H9 (cell line): ENCODE results near the gene METRNL. TPM values are rescaled to one million over a fixed set of nuclear protein-coding genes. Genes with fewer than 3 reads are reported as not detected.

Experiments
- DNase-seq: peaks from one replicate; pipeline ENCODE4 v3.0.0-alpha.2; 2017
- H2AFZ ChIP-seq: one replicate; pipeline ENCODE4 v1.6.1; 2013; ENCODE audit warnings: mild to moderate bottlenecking, low read length, control low read depth, moderate library complexity
- H2AK5ac ChIP-seq: 2 replicates; pipeline ENCODE4 v1.6.1; 2013; ENCODE audit warnings: low read length, control low read depth, mixed read lengths; ENCODE audit not compliant: insufficient read length
- H2BK120ac ChIP-seq: one replicate; pipeline ENCODE4 v1.6.1; 2013; ENCODE audit warnings: low read depth, mild to moderate bottlenecking, low read length, control low read depth, inconsistent platforms; ENCODE audit not compliant: poor library complexity, severe bottlenecking
- H2BK12ac ChIP-seq: 2 replicates; pipeline ENCODE4 v1.6.1; 2013; ENCODE audit warnings: low read length, control low read depth, mixed read lengths, low read depth; ENCODE audit not compliant: insufficient read length
- H2BK15ac ChIP-seq: 2 replicates; pipeline ENCODE4 v1.6.1; 2013; ENCODE audit warnings: low read depth, low read length, control low read depth
- H2BK20ac ChIP-seq: one replicate; pipeline ENCODE4 v1.6.1; 2013; ENCODE audit warnings: low read depth, mild to moderate bottlenecking, low read length, control low read depth, inconsistent platforms; ENCODE audit not compliant: poor library complexity, severe bottlenecking
- H2BK5ac ChIP-seq: 2 replicates; pipeline ENCODE4 v1.6.1; 2013; ENCODE audit warnings: low read length, control low read depth, mixed read lengths; ENCODE audit not compliant: insufficient read length
- H3K14ac ChIP-seq: 2 replicates; pipeline ENCODE4 v1.6.1; 2013; ENCODE audit warnings: low read length, control low read depth; ENCODE audit not compliant: insufficient read depth
- H3K18ac ChIP-seq: 2 replicates; pipeline ENCODE4 v1.6.1; 2013; ENCODE audit warnings: low read depth, mild to moderate bottlenecking, mixed read lengths, low read length, control low read depth; ENCODE audit not compliant: insufficient read length
- H3K23ac ChIP-seq: 2 replicates; pipeline ENCODE4 v1.6.1; 2013; ENCODE audit warnings: low read length, control low read depth, mixed read lengths, low read depth; ENCODE audit not compliant: insufficient read length
- H3K23me2 ChIP-seq: 2 replicates; pipeline ENCODE4 v1.6.1; 2013; ENCODE audit warnings: low read depth, mild to moderate bottlenecking, mixed read lengths, low read length, control low read depth; ENCODE audit not compliant: insufficient read length, poor library complexity, severe bottlenecking
- H3K27ac ChIP-seq: 2 replicates; pipeline ENCODE4 v1.5.1; 2013; ENCODE audit warnings: low read length, control low read depth, mixed read lengths, low read depth; ENCODE audit not compliant: insufficient read length
- H3K27me3 ChIP-seq: 2 replicates; pipeline ENCODE4 v1.6.1; 2013; ENCODE audit warnings: low read length, control low read depth, inconsistent platforms; ENCODE audit not compliant: insufficient read depth
- H3K4ac ChIP-seq: 2 replicates; pipeline ENCODE4 v1.6.1; 2013; ENCODE audit warnings: low read depth, mild to moderate bottlenecking, control low read depth, inconsistent platforms, low read length, moderate library complexity
- H3K4me1 ChIP-seq: 2 replicates; pipeline ENCODE4 v1.6.1; 2013; ENCODE audit warnings: low read length, control low read depth, inconsistent platforms; ENCODE audit not compliant: insufficient read depth
- H3K4me2 ChIP-seq: 2 replicates; pipeline ENCODE4 v1.6.1; 2013; ENCODE audit warnings: low read length, control low read depth, mixed read lengths; ENCODE audit not compliant: insufficient read length, insufficient read depth
- H3K56ac ChIP-seq: 2 replicates; pipeline ENCODE4 v1.6.1; 2013; ENCODE audit warnings: low read depth, mild to moderate bottlenecking, mixed read lengths, low read length, control low read depth; ENCODE audit not compliant: insufficient read length
- H3K79me1 ChIP-seq: 2 replicates; pipeline ENCODE4 v1.6.1; 2013; ENCODE audit warnings: low read depth, mild to moderate bottlenecking, moderate library complexity, low read length, control low read depth, inconsistent platforms; ENCODE audit not compliant: insufficient read depth, poor library complexity, severe bottlenecking
- H3K79me2 ChIP-seq: 2 replicates; pipeline ENCODE4 v1.6.1; 2013; ENCODE audit warnings: low read length, control low read depth, inconsistent platforms; ENCODE audit not compliant: insufficient read depth
- H3K9ac ChIP-seq: 2 replicates; pipeline ENCODE4 v1.6.1; 2013; ENCODE audit warnings: low read length, control low read depth, mixed read lengths; ENCODE audit not compliant: insufficient read length; ENCODE audit errors: extremely low read depth
- H3K9me3 ChIP-seq: one replicate; pipeline ENCODE4 v1.6.1; 2013; ENCODE audit warnings: low read depth, low read length, inconsistent platforms; ENCODE audit not compliant: control insufficient read depth
- H3T11ph ChIP-seq: one replicate; pipeline ENCODE4 v1.6.1; 2013; ENCODE audit warnings: mild to moderate bottlenecking, low read length, control low read depth, inconsistent platforms
- H4K20me1 ChIP-seq: one replicate; pipeline ENCODE4 v1.6.1; 2013; ENCODE audit not compliant: control insufficient read depth, insufficient read length, insufficient read depth
- H4K5ac ChIP-seq: 2 replicates; pipeline ENCODE4 v1.6.1; 2013; ENCODE audit warnings: low read depth, mild to moderate bottlenecking, mixed read lengths, low read length, control low read depth; ENCODE audit not compliant: insufficient read length
- H4K8ac ChIP-seq: replicated peaks from 2 replicates; pipeline ENCODE4 v1.6.1; 2013; ENCODE audit warnings: low read length, control low read depth, mixed read lengths, low read depth; ENCODE audit not compliant: insufficient read length
- H4K91ac ChIP-seq: 2 replicates; pipeline ENCODE4 v1.6.1; 2013; ENCODE audit warnings: low read depth, mild to moderate bottlenecking, moderate library complexity, mixed read lengths, low read length, control low read depth; ENCODE audit not compliant: insufficient read length
- H3K27ac Mint-ChIP-seq, 3 experiments: 2 replicates in 2 of 3; 3 replicates in 1 of 3; pipeline ENCODE4 v1.8.0; 2020 to 2021; ENCODE audit warnings: mixed read lengths in 3 of 3, mild to moderate bottlenecking in 1 of 3, moderate library complexity in 1 of 3
- H3K27me3 Mint-ChIP-seq: 2 replicates; pipeline ENCODE4 v1.8.0; 2021; ENCODE audit warnings: low read depth, mild to moderate bottlenecking, moderate library complexity, mixed read lengths
- H3K36me3 Mint-ChIP-seq, 3 experiments: 2 replicates in 2 of 3; 3 replicates in 1 of 3; pipeline ENCODE4 v1.8.0; 2020 to 2021; ENCODE audit warnings: low read depth in 3 of 3, mixed read lengths in 3 of 3; ENCODE audit not compliant: insufficient read depth in 1 of 3
- H3K4me1 Mint-ChIP-seq, 2 experiments: 2 replicates each; pipeline ENCODE4 v1.8.0; 2020; ENCODE audit warnings: mixed read lengths in 2 of 2
- H3K4me3 Mint-ChIP-seq, 2 experiments: 2 replicates in 1 of 2; 3 replicates in 1 of 2; pipeline ENCODE4 v1.8.0; 2020 to 2021; ENCODE audit warnings: mild to moderate bottlenecking in 2 of 2, mixed read lengths in 2 of 2, moderate library complexity in 1 of 2
- H3K9me3 Mint-ChIP-seq, 2 experiments: 2 replicates in 1 of 2; 3 replicates in 1 of 2; pipeline ENCODE4 v1.8.0; 2020; ENCODE audit warnings: mild to moderate bottlenecking in 2 of 2, mixed read lengths in 2 of 2, moderate library complexity in 1 of 2
- WGBS: extraction: QIAGEN DNeasy Blood & Tissue Kit; methylation state at CpG from one replicate; pipeline ENCODE4 v1.1.7; 2013; ENCODE audit warnings: missing lambda C conversion rate, low lambda C conversion rate, mixed read lengths; ENCODE audit not compliant: insufficient read length; ENCODE audit errors: extremely low coverage; 5-methylcytosine and 5-hydroxymethylcytosine counted together
- total RNA-seq: library from RNA; stranded (reverse); gene quantifications from 2 replicates; pipeline ENCODE4 v1.2.1, GENCODE V29; 2021
- TF ChIP-seq, protein P1 (sequence below): fragments of 200-600 bp; sonication (generic); conservative IDR thresholded peaks from 3 replicates; pipeline ENCODE4 v1.8.0; 2021; ENCODE audit warnings: antibody characterized with exemption, mild to moderate bottlenecking

Gene METRNL
- total RNA-seq, 1 experiment from 2014 or later: 21.4 TPM

DNA sequence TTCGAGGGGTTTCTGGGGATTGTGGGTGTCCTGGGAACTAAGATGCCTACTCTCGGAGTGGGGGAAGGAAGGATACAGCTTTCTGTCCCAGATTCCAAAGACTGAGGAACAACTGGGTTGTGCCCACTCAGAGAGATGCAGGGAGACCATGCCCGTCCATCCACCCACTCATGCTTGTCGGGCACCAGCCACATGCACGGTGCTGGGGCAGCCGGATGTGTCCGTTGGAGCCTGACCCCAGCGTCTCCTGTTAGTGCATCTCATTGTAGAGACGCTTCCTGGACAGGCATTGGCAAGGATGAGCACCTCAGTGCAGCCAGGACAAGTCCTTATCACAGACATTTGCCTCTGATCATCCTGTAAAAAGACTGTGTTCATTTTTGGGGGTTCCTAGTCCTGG is 58.1 kb downstream of the METRNL start:
- Histone ChIP-seq H2BK12ac (no peak overlapping the region), H3T11ph (no peak overlapping the region), H3K4me2 (no peak overlapping the region), H2BK5ac (no peak overlapping the region), H3K56ac (no peak overlapping the region), H3K23ac (no peak overlapping the region), H3K27me3 (no peaks in the 10 kb centered on the region), H3K18ac (no peak overlapping the region), H3K9me3 (no peaks in the 10 kb centered on the region), H3K79me1 (no peaks in the 10 kb centered on the region), H2AFZ (no peak overlapping the region), H3K14ac (no peak overlapping the region), H3K9ac (no peak overlapping the region), H4K20me1 (no peaks in the 10 kb centered on the region), H3K23me2 (no peaks in the 10 kb centered on the region), H3K4ac (no peak overlapping the region), H4K91ac (no peak overlapping the region), H4K5ac (no peak overlapping the region), H2BK120ac (no peak overlapping the region), H2BK20ac (no peak overlapping the region), H2BK15ac (no peak overlapping the region), H3K27ac (no peak overlapping the region), H3K79me2 (no peaks in the 10 kb centered on the region), H4K8ac (no peak overlapping the region), H3K4me1 (no peaks in the 10 kb centered on the region), H2AK5ac (no peak overlapping the region)
- H3K27me3 Mint-ChIP-seq: peaks cover 1% of the 10 kb centered on the region
- H3K27ac Mint-ChIP-seq: no peak overlapping the region
- H3K9me3 Mint-ChIP-seq: peaks cover 12 to 22% of the 10 kb centered on the region in 2 experiments
- TF ChIP-seq, protein P1, sequence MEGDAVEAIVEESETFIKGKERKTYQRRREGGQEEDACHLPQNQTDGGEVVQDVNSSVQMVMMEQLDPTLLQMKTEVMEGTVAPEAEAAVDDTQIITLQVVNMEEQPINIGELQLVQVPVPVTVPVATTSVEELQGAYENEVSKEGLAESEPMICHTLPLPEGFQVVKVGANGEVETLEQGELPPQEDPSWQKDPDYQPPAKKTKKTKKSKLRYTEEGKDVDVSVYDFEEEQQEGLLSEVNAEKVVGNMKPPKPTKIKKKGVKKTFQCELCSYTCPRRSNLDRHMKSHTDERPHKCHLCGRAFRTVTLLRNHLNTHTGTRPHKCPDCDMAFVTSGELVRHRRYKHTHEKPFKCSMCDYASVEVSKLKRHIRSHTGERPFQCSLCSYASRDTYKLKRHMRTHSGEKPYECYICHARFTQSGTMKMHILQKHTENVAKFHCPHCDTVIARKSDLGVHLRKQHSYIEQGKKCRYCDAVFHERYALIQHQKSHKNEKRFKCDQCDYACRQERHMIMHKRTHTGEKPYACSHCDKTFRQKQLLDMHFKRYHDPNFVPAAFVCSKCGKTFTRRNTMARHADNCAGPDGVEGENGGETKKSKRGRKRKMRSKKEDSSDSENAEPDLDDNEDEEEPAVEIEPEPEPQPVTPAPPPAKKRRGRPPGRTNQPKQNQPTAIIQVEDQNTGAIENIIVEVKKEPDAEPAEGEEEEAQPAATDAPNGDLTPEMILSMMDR: no peak
- H3K4me1 Mint-ChIP-seq: peaks cover 3 to 7% of the 10 kb centered on the region in 2 experiments; a peak in 2 of 4 replicates
- no CpG with 5 or more reads among the region's 9 CpGs for WGBS
- H3K4me3 Mint-ChIP-seq: no peak overlapping the region
- DNase-seq: no peak
- H3K36me3 Mint-ChIP-seq: peaks cover 0 to 9% (median 0%) of the 10 kb centered on the region in 3 experiments; a peak in 5 of 7 replicates
